ENCODE data around the gene LAMA5. TPM values are rescaled to one million over a fixed set of nuclear protein-coding genes. Genes with fewer than 3 reads are reported as not detected.

The LAMA5 gene, protein sequence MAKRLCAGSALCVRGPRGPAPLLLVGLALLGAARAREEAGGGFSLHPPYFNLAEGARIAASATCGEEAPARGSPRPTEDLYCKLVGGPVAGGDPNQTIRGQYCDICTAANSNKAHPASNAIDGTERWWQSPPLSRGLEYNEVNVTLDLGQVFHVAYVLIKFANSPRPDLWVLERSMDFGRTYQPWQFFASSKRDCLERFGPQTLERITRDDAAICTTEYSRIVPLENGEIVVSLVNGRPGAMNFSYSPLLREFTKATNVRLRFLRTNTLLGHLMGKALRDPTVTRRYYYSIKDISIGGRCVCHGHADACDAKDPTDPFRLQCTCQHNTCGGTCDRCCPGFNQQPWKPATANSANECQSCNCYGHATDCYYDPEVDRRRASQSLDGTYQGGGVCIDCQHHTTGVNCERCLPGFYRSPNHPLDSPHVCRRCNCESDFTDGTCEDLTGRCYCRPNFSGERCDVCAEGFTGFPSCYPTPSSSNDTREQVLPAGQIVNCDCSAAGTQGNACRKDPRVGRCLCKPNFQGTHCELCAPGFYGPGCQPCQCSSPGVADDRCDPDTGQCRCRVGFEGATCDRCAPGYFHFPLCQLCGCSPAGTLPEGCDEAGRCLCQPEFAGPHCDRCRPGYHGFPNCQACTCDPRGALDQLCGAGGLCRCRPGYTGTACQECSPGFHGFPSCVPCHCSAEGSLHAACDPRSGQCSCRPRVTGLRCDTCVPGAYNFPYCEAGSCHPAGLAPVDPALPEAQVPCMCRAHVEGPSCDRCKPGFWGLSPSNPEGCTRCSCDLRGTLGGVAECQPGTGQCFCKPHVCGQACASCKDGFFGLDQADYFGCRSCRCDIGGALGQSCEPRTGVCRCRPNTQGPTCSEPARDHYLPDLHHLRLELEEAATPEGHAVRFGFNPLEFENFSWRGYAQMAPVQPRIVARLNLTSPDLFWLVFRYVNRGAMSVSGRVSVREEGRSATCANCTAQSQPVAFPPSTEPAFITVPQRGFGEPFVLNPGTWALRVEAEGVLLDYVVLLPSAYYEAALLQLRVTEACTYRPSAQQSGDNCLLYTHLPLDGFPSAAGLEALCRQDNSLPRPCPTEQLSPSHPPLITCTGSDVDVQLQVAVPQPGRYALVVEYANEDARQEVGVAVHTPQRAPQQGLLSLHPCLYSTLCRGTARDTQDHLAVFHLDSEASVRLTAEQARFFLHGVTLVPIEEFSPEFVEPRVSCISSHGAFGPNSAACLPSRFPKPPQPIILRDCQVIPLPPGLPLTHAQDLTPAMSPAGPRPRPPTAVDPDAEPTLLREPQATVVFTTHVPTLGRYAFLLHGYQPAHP (N-terminal part only)
- 90.5 and 173 TPM in 2 replicates for total RNA-seq
- 82.7 TPM for polyA plus RNA-seq (2012)

DNA sequence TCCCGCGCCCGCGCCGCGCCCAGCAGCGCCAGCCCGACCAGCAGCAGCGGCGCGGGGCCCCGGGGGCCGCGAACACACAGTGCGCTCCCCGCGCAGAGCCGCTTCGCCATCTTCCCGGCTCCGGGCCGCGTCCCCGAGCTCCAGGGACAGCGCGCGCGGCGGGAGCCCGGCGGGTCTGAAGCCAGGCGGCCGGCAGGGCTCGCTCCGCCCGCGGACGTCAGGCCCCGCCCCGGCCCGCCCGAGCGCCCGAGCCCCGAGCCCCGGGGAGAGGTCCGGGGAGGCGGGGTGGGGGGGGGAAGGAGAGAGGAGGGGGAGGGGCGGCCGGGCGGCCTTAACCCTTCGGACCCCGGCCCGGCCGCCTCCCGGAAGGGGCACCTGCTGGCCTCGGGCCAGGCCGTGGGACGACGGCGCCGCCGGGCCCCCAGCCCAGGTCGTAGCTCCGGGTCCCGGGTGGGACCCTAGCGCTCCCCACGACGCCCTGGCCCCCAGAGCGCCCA lies at the start of gene LAMA5:
Gene LAMA5 (minus strand): TSS at position 177 of the 497 bp plus-strand sequence. CDS start 67 bp downstream, at position 110.
- DNase-seq (ENCODE audit: low read depth), result peak; percentile 68

DNA sequence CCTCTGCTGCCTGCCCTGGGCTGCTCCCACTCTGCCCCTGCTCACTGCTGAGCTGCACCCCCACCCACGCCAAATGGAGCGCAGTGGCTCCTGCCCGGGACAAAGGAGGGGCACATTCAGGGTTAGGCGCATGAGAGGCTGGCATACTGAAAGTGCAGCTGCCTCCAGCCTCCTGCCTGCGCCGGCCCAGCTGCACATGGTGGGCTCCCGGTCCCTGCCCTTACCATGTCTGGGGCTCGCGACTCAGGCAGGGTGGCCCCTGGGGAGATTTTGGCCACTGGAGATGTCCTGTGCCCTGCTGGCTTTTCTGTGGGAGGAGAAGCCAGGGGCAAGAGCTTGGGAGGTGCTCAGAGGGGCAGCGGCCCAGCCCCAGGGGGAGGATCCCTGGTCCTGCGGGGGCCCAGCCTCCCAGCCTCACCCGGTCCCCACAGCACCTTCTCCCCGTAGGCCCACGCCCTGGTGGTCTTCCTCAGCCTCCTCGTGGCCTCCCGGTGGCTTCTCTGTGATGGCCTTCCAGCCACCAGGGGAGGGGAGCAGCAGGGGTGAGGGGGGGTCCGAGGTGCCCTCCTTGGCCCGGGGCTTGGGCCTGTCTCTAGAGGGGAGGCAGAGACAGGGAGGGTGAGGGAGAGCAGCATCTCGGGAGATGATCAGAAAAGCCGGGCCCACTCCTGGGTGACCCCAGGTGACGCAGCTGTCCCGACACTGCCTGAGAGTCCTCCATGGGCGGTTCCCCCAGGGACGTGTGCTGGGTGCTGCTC lies 48.4 kb upstream of the LAMA5 start:
- no peak for DNase-seq (ENCODE audit: low read depth)

DNA sequence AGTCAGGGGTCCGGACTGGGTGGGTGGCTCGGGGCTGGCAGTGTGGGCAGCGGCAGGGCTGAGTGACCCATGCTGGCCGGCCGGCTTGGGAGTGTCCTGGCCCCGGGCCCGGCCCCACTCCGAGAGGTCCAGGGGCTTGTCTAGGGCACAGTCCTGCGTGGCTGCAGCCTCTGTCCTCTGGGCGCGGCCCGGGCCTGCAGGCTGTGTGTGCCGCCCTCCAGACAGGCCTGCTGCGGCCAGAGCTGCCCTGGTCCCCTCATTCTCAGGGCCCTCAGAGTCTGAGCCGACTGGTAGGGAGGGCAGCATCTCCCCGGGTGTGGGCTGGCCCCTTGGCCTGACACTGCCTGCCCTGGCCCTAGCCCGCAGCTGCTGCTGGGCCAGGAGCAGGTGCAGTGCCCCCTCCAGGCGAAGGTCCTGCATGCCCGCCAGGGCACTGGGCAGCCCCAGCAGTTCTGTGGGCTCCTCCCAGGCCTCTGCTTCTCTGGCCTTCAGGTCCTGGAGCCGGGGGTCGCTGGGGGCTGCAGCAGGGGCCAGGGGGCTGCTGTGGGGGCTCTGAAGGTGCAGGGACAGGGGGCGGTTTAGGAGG lies 46.9 kb upstream of the LAMA5 start:
- DNase-seq (ENCODE audit: low read depth), result peak; percentile 68

DNA sequence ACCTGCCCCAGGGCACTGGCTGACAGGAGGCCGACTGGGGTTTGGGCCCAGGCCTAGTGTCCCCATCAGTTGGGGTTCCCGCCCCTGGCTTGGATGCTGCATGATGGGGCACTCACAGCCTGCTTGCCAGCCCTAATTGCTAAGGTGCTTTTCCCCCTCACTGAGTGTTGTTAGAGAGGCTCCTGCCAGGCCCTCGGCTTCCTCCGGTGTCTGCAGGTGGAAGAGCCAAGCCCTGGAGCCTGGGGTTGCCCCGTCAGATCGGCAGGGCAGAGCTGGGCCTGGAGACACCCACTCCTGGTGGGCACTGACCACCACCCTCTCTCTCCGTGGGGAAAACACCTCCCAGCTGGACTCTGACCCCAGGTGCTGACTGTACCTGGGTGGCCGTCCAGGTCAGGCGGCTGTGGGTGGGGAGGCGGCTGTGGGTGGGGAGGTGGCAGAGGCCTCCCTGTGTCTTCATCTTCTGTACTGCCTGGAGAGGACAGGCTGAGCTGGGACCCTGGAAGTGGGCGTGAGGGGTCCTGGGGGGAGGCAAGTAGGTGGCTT lies 46.0 kb upstream of the LAMA5 start:
- no peak for DNase-seq (ENCODE audit: low read depth)

DNA sequence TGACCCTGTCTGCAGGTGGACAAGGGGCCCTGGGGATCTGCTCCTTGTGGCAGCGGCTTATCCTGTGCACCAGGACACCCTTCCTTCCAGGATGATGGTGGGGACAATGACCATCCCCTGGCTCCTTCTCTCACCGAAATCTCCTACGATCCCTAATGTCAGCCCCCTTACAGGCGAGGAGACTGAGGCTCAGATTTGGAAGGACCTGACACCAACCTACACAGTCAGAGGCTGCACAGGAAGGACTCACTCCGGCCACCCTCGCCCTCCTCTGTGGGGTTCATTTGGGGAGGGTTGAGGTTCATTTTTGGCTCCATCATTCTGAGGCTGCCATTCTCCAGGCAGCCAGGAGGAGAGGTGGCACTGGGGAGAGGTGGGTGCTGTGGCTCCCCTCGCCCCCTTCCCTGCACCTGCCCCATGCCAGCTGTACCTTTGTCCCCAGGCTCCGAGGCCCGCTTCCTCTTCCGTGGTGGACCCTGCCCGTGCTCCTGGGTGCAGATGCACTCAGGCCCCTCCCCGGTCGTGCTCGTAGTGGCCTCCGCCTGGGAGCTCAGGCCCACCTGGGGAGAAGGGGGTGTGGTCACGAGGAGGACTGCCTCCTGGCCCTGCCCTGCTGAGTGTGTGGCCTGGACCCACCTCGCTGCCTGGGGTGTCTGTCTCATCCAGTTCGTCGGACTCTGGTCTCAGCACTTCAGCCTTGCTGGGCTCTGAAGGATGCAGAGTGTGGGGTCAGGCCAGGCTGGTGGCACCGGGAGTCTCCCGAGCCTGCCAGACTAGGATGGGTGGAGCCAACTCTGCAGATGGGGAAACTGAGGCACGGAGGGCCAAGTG lies 45.3 kb upstream of the LAMA5 start:
- no peak for DNase-seq (ENCODE audit: low read depth)

DNA sequence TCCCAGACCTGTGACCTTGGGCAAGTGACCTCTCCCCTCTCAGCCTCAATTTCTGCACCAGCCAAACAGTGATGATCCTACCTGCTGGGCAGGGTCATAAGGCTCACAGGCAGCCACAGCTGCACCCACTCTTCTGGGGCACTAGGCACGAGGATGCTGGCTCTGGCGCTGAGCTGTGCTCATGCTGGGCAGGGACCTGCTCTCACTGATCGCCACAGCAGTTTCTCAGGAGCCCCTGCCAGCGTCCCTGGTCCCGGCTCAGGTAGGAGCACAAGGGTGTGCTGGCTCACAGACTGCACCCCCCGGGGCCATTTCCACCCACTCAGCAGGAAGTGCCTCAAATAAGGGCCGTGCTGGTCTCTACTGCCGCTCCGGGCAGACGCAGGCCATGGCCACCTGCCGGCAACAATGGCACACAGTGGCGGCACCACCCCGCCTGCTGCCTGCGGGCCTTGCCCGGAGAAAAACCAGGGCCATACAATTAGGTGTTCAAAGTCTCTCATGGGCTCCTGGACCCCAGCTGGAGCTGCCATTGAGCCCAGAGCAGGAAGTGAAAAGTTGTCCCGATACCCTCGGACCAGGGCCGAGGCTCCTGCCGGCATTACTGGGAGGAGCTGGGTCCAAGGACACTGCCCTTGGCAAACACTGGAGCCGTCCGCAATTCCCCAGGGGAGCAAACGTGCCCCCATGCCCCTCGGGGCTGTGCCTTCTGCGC lies 44.5 kb upstream of the LAMA5 start:
- no peak for DNase-seq (ENCODE audit: low read depth)

DNA sequence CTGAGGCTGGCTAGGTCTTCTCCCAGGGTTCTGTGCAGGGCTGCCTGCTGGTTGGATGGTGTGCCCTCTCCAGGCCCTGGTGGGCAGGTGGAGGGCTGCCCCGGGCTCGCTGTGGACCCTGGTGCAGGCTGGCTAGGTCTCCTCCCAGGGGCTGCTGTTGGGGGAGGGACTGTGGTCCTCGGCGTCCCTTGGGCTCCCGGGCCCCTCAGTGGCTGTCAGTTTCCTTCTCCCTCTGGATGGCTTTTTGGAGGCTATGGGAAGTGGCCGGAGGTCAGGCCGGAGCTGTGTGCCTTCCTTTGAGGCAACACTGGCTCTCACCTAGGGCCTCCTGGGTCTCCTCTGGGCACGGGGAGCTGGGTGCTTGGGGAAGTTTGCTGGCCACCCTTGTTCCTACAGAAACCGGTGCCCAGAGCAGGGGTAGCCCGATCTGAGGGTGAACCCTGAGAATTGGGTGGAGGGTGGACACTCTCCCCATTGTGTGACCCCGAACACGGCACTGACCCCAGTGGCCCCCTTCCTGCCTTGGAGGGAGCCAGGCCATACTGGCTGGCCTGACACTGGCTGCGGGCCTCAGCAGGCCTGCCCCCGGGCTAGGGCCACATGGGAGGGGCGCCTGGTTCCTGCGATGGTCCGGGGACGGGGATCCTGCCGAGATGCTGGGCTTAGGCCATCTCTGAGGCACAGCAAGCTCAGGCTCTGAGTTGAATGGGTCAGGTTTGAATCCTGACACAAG lies 43.8 kb upstream of the LAMA5 start:
- no peak for DNase-seq (ENCODE audit: low read depth)

DNA sequence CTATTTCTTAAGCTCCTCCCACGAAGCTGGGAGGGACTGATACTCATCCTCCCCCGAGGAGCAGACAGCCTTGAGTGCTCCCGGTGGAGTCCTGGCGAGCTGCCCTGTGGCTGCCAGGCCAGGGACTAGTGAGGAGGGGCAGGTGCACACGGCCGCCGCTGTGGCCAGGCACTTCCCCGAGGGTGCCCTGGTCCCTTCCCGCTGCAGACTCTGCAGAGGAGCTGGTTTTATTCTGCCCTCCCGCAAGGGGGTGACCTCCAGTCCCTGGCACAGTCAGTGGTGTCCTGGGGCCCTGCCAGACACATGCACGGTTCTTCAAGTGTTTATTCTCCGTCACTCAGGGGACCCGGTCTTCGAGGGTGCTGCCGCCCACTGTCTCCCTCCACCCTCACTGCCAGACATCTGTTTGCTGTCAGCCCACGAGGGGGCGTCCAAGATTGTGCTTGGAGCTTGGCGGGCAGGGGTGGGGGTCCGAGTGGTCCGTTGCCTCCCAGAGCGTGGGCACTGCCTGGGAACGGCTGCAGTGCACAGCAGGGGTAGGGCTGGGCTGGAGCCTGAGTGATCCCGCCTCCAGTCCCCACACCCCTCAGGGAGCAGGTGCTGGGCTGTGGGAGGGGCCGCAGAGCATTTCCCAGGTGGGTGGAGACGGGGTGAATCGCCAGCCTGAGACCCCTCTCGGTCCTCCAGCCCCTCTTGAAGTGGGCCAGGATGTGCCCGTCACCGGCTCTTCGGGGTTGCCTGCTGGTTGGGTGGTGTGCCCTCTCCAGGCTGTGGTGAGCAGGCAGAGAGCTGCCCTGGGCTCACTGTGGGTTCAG lies 43.0 kb upstream of the LAMA5 start:
- peak; percentile 79 for DNase-seq (ENCODE audit: low read depth)

DNA sequence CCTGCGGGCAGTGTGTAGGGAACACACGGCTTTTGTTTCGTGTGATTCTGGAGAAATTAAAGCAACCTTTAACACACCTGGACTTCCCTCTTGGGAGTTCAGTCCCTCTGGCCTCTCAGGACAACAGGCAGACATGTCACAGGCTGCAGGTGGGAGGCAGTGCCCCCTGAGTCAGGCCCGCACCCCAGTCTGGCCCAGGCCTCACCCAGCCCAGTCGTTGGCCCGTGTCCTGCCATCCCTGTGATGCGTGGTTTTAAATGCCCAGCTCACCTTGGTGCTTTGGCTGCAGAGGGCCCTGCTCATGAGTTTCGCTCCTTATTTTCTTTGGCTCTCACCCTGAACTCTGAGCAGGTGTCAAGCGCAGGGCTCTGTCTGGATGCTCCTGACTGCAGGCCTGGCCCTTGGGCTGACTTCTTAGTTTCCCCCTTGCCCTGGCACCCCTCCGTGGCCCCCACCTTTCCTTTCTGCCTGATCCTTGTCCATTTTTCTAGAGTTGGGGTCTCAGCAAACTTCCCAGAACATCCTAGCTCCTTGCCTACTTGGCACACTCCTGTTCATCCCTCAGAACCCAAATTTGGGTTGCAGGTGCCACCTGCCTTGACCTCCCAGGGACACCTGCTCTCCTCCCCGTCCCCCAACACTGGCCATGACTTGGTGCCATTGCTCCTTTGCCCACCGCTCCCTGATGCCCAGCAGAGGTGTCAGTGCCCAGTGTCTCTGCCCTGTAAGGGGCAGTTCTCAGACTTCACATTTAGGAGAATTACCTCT lies 42.2 kb upstream of the LAMA5 start:
- DNase-seq (ENCODE audit: low read depth), result no peak

DNA sequence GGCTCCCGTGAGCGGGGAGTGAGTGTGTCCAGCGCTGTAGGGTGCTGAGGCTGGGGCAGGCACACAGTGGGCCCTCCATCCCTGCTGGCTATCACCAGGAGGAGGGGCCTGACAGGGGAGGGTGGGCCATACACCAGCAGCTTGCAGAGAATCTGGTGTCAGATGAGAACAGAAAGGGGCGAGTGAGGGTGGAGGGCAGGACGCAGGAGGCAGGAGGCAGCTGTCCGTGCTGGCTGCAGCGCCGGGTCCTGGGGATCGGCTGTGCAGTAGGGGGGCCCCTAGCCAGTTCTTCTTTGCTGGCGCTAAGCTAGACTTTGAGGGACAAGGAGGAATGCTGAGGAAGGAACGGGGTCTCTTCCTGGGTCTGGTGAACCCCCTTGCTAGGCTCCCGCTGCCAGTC lies 41.5 kb upstream of the LAMA5 start:
- DNase-seq (ENCODE audit: low read depth), result no peak

DNA sequence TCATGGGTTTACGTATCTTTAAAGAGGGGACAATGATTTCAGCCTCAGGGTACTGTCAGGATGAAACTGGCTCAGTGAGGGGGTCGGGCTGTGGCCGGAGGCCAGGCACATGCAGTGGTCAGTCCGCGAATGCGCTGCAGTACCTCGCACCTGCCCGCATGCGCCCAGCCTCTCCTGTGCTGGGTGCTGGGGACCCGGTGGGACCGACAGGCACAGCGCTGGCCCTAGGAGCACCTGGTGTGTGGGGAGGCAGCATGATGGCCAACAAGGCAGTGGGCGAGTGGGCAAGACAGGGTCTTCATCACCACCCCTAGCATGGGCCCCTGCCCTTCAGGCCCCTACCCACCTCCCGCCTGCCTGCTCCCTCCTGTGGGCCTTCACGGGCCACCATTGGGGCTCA lies 40.9 kb upstream of the LAMA5 start:
- DNase-seq (ENCODE audit: low read depth), result no peak

DNA sequence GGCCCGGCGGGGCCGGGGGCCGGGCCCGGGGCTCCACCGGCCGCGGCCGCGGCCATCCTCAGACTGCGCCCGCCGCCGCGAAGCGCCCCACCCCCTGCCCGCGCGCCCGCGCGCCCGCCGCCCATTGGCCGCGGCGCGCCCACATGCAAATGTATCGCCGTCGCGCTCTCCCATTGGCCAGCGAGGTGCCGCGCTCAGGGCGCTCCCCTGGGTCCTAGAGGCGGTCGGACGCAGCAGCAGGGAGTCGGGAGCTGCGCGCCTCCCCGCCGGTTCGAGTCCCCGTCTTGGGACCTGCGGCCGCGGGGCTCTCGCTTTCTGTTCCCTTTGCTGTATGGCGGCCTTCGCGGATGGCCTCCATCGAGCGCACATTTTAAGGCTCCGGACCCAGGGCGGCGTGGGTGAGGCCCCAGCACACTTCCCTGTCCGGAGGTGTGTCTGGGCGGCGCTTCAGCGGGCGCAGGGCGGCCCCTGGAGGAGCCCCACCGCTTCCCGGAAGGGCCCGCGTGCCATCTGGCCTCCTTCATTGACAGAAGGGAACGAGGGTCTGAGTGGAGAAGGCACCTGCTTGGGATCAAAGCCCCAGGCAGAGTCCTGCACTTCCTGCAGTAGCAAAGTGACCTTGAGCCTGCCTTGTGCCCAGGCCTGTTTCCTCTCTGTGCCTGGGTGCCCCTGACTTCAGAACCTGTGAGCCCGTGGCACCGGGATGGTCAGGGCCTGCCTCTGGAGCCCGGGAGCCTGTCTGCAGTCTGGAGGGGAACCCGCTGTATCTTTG lies 40.3 kb upstream of the LAMA5 start, which contains the start of gene CABLES2:
Gene CABLES2 (minus strand): TSS at position 65 of the 772 bp plus-strand sequence. CDS start 9 bp downstream, at position 56.
- peak; percentile 94 for DNase-seq (ENCODE audit: low read depth)

DNA sequence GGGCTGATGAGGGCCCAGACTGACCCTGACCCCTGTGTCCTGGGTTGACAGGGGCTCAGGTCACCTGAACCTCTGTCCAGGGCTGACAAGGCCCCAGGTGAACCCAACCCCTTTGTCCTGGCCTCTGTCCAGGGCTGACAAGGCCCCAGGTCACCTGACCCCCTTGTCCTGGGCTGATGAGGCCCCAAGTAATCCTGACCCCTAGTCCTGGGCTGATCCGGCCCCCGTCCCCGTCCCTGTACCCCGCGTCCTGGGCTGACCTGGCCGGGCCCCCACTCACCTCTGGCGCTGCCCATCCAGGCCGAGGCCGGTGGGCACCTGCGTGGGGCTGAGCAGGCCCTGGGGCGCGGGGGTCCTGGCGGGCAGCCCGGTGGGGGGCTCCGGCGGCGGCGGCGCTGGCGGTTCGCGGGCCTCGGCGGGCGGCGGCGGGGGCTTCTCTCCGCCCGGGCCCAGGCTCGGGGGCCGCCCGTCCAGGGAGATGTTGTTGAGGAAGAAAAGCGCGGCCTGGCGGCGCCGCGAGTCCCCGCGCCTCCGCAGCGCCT lies 39.6 kb upstream of the LAMA5 start:
- no peak for DNase-seq (ENCODE audit: low read depth)

DNA sequence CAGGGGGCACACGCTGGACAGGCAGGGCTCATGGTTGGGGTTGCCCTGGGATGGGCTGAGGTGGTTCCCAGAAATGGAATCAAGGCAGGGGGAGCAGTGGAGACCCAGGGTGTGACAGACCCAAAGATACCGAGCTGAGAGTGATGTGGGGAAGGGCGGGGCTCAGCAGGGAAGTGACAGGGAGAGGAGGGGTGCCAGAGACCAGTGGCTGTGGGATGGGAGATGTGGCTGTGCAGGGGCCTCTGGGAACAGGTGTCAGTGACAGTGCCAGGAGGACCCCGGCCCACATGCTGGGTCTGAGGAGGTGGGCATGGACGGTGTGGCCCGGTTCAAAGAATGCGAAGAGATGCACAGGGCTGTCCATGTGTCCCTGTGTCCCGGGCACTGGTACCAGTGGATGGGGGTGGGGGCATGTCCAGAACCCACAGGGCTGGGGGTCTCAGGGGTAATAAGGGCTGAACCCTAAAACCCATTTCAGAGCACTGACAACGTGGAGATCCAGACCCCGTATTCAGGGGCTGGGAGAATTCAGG lies 38.9 kb upstream of the LAMA5 start:
- DNase-seq (ENCODE audit: low read depth), result no peak

All from myocyte (in vitro differentiated cells).